Thyroid gland (tissue), 4 donors: ENCODE measurements around the gene DAB2IP. TPM values are rescaled to one million over a fixed set of nuclear protein-coding genes. Genes with fewer than 3 reads are reported as not detected.

Experiments
- DNase-seq, 2 donors: peaks; one replicate each; pipeline ENCODE4 v3.0.0-alpha.2; 2019
- H3K27ac ChIP-seq, 3 donors: fragments of 200-600 bp; sonication (generic); 1 replicate in 2 of 3; 2 replicates in 1 of 3; pipeline ENCODE4 v1.5.1; 2016 to 2019; ENCODE audit warnings: mild to moderate bottlenecking in 1 of 3, moderate library complexity in 1 of 3
- H3K27me3 ChIP-seq: fragments of 200-600 bp; sonication (generic); one replicate; pipeline ENCODE4 v1.5.1; 2019
- H3K36me3 ChIP-seq, 2 donors: fragments of 200-600 bp; sonication (generic); one replicate each; pipeline ENCODE4 v1.5.1; 2016 to 2019
- H3K4me1 ChIP-seq, 2 donors: fragments of 200-600 bp; sonication (generic); one replicate each; pipeline ENCODE4 v1.5.1; 2017 to 2019
- H3K4me3 ChIP-seq, 3 donors: fragments of 200-600 bp; sonication (generic); replicated peaks in 1 of 3; 1 replicate in 2 of 3; 2 replicates in 1 of 3; pipeline ENCODE4 v1.5.1; 2016; ENCODE audit warnings: mild to moderate bottlenecking in 1 of 3
- H3K9me3 ChIP-seq: fragments of 200-600 bp; sonication (generic); one replicate; pipeline ENCODE4 v1.5.1; 2017
- POLR2A ChIP-seq, 2 donors: fragments of 450-650 bp; IDR thresholded peaks; one replicate each; pipeline ENCODE4 v1.6.1; 2017; ENCODE audit warnings: antibody characterized with exemption in 2 of 2, mild to moderate bottlenecking in 2 of 2, moderate library complexity in 1 of 2
- WGBS, 2 donors: methylation state at CpG; one replicate each; pipeline ENCODE4 v1.1.5; 2017; 5-methylcytosine and 5-hydroxymethylcytosine counted together
- intact Hi-C: fragments of 100-400 bp; cut with DNase I; formaldehyde crosslinking; loops from one replicate; pipeline ENCODE4 v1.15.1; 2023
- total RNA-seq, 4 donors: library from RNA; depleted of rRNA; stranded (reverse); fragments of >200 nt; gene quantifications; one replicate each; pipeline ENCODE4 v1.2.3, GENCODE V29; 2016
- TF ChIP-seq, protein P1 (sequence below), 6 experiments: fragments of 200-600 bp in 3 of 6; fragments of 450-650 bp in 3 of 6; sonication (generic) in 3 of 6; IDR thresholded peaks; one replicate each; pipeline ENCODE4 v1.5.1; 2016 to 2019; ENCODE audit warnings: antibody characterized with exemption in 6 of 6, mild to moderate bottlenecking in 2 of 6, inconsistent platforms in 1 of 6, moderate library complexity in 1 of 6

The DAB2IP gene
- total RNA-seq, 4 donors from 2014 or later: 26.0 to 48.5 (median 38.2) TPM

DNA sequence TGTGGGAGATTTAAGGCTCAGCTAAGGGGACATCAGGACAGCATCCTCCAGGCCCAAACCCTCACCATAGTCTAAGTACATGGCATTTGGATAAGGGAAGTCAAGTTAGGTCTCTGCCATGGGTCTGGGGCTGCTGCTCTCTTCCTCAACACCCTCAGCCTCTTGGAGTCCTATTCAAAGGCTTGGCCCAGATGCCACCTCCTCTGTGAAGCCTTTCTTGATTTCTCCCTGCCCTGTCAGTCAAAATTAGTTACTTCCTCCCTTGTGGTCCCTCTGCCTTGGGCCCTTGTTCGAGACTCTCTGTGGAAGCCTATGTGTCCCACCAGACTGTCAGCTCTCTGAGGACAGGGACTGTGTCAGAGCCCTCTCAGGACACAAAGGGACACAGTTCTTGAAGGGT is 17.7 kb upstream of the DAB2IP start:
- Histone ChIP-seq H3K9me3 (no peaks in the 10 kb centered on the region), H3K27me3 (no peaks in the 10 kb centered on the region), H3K36me3 (no peaks in the 10 kb centered on the region), H3K4me1 (peaks cover 16 to 45% of the 10 kb centered on the region in 2 donors), H3K4me3 (no peak overlapping the region), H3K27ac (no peak overlapping the region)
- TF ChIP-seq, protein P1, sequence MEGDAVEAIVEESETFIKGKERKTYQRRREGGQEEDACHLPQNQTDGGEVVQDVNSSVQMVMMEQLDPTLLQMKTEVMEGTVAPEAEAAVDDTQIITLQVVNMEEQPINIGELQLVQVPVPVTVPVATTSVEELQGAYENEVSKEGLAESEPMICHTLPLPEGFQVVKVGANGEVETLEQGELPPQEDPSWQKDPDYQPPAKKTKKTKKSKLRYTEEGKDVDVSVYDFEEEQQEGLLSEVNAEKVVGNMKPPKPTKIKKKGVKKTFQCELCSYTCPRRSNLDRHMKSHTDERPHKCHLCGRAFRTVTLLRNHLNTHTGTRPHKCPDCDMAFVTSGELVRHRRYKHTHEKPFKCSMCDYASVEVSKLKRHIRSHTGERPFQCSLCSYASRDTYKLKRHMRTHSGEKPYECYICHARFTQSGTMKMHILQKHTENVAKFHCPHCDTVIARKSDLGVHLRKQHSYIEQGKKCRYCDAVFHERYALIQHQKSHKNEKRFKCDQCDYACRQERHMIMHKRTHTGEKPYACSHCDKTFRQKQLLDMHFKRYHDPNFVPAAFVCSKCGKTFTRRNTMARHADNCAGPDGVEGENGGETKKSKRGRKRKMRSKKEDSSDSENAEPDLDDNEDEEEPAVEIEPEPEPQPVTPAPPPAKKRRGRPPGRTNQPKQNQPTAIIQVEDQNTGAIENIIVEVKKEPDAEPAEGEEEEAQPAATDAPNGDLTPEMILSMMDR (IDR thresholded peaks at IDR 0.05): no peak
- TF ChIP-seq POLR2A (IDR thresholded peaks at IDR 0.05): no peak
- intact Hi-C loops: loop anchor here (10.0 kb wide), 2 partner anchors 51 to 361 kb away; no protein-coding TSS in a partner anchor
- WGBS, 2 donors: 78 to 80% methylated on average over 1 of the region's 1 CpG
- no peak for DNase-seq

DNA sequence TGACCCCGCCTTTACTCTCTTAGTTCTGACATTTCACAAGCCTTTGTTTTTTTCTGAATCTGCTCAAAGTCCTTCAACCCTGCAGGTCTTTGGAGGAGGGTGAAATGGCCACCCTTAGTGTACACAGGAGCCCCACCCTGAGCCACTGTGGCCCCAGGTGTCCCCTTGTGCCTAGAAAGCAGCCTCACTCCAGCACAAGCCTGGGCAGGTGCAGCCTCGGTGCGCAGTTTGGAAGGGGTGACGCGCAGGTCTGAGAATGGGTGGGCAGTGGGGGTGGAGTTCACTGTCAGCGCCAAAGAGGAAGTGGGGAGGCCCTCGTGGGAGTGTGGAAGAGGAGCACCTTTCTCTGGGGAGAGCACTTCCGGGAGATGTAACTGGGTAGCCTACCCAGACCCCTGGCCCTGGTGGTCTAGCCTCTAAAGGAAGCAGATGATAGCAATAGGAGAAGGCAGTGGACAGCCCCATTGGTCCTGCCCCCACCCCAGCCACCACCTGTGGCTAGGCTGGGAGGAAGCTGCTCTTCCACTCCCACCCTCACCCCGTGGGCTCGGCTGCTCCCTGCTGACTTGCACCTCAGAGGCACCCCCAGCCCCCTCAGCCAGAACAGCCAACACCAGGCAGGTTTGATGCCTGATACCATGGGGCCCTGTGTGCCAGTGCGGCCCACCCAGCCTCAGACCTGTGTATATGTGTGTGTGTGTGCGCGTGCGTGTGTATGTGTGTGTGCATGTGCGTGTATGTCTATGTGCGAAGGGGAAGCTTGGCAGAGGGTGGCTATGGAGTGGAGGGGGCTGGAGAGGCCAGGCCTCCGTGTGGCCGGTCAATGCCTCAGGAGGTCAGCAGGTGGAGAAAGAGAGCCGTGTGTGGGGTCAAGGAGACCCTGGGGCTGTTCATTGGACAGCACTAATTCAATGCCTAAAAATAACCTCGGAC is 16.8 kb upstream of the DAB2IP start:
- Histone ChIP-seq H3K9me3 (no peaks in the 10 kb centered on the region), H3K4me3 (no peak overlapping the region), H3K36me3 (no peaks in the 10 kb centered on the region), H3K27ac (no peak overlapping the region), H3K27me3 (no peaks in the 10 kb centered on the region), H3K4me1 (peaks cover 16 to 48% of the 10 kb centered on the region in 2 donors)
- intact Hi-C loops: loop anchor here (10.0 kb wide), 2 partner anchors 50 to 360 kb away; no protein-coding TSS in a partner anchor
- 68 to 71% methylated on average over 20 of the region's 20 CpGs for WGBS, 2 donors
- DNase-seq: peak; percentile 40 to 44
- TF ChIP-seq POLR2A (IDR thresholded peaks at IDR 0.05): no peak
- TF ChIP-seq, protein P1 (IDR thresholded peaks at IDR 0.05): peak in 5 of 6 experiments; percentile 15 to 59 (median 56)

DNA sequence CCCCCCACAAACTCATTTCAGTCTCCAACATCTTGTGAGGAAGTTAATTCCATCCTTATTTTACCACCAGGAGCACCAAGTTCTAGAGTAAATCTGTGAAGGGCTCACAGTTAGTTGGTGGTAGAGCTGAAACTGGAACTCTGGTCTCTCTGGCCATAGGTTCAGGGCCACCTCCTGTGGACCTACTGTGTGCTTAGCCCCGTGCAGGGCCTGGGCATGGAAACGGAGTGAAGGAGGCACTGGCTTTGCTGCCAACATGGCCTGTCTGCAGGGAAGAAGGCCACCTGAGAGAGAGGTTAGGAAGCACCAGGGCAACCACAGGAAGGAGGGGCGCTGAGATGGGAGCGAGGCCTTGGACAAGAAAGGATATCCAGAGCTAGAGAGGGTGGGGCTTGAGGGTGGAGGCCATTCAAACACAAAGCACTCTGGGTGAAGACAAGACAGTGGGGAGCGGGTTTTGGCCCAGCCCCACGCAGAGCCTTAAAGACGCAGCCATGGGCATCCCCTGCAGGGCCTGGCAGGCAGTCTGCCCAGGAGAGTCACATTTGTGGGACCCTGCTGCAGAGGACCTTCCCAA is 16.0 kb upstream of the DAB2IP start:
- Histone ChIP-seq H3K4me1 (peaks cover 16 to 49% of the 10 kb centered on the region in 2 donors), H3K27ac (no peak overlapping the region), H3K4me3 (no peak overlapping the region), H3K27me3 (no peaks in the 10 kb centered on the region), H3K36me3 (no peaks in the 10 kb centered on the region), H3K9me3 (no peaks in the 10 kb centered on the region)
- DNase-seq: no peak
- intact Hi-C loops: loop anchor here (10.0 kb wide), 2 partner anchors 49 to 359 kb away; no protein-coding TSS in a partner anchor
- 80 to 81% methylated on average over 7 of the region's 7 CpGs for WGBS, 2 donors
- TF ChIP-seq, protein P1 (IDR thresholded peaks at IDR 0.05): peak in 1 of 6 experiments; percentile 0
- no peak for TF ChIP-seq POLR2A (IDR thresholded peaks at IDR 0.05)

DNA sequence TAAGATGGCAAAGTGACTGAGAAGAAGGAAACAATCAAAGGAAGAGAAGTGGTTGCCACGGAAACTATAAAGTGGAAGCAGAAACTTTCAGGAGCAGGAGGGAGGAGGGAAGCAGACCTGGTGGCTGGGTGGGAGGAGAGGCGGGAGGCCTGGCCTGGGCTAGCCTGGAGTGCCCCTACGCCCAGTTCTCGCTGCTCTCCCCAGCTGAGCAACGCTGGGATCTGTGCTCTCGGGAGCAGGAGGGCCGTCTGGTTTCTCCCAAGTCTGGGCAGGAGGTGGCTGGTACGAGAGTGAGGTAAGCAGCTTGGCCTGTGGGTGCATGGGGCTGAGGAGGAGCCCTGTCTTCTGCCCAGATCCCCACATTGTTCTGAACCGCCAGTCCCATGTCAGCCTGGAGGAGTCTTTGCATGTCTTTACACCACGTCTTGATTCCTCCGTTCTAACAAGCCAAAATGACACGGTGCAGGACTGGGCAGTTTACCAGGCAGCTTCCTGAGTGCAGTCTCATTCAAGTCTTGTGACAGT is 15.0 kb upstream of the DAB2IP start:
- H3K4me3 ChIP-seq: no peak overlapping the region
- H3K27me3 ChIP-seq: no peaks in the 10 kb centered on the region
- H3K4me1 ChIP-seq: peaks cover 16 to 53% of the 10 kb centered on the region in 2 donors
- TF ChIP-seq POLR2A (IDR thresholded peaks at IDR 0.05): no peak
- TF ChIP-seq, protein P1 (IDR thresholded peaks at IDR 0.05): no peak
- no peaks in the 10 kb centered on the region for H3K9me3 ChIP-seq
- intact Hi-C loops: loop anchor here (10.0 kb wide), 2 partner anchors 48 to 358 kb away; no protein-coding TSS in a partner anchor
- H3K36me3 ChIP-seq: no peaks in the 10 kb centered on the region
- peak; percentile 73 to 75 for DNase-seq
- H3K27ac ChIP-seq: peak overlapping the region in 2 of 3 donors; percentile 35 to 44
- 25 to 29% methylated on average over 12 of the region's 12 CpGs for WGBS, 2 donors
